GM23338 (cell line): ENCODE results near the gene MUC5B. TPM values are rescaled to one million over a fixed set of nuclear protein-coding genes. Genes with fewer than 3 reads are reported as not detected.
"Not testable (repeated sequence)": the region's sequence is repeated elsewhere in the genome, so short reads cannot be mapped to it uniquely, and the experiment has no call there.

ENCODE experiments used
- ATAC-seq: fragments of 200-7000 bp; cut with Tn5 transposase; 3 replicates; pipeline ENCODE4 v1.9.1; 2020
- DNase-seq: peaks from one replicate; pipeline ENCODE4 v3.0.0-alpha.2; 2015; ENCODE audit warnings: low spot score
- H2AFZ ChIP-seq: fragments of 200-600 bp; sonication (generic); 2 replicates; pipeline ENCODE4 v1.8.0; 2016; ENCODE audit warnings: antibody characterized with exemption, mild to moderate bottlenecking, moderate library complexity
- H3F3A ChIP-seq: fragments of 200-600 bp; sonication (generic); replicated peaks from 2 replicates; pipeline ENCODE4 v1.8.0; 2017; ENCODE audit warnings: antibody characterized with exemption, mixed run types, low read depth
- H3K27ac ChIP-seq: fragments of 200-600 bp; sonication (generic); 2 replicates; pipeline ENCODE4 v1.6.1; 2016; ENCODE audit warnings: low read depth
- H3K27me3 ChIP-seq: fragments of 200-600 bp; sonication (generic); 2 replicates; pipeline ENCODE4 v1.8.0; 2016; ENCODE audit warnings: mild to moderate bottlenecking, mixed run types, moderate library complexity; ENCODE audit not compliant: insufficient read depth
- H3K36me3 ChIP-seq: fragments of 200-600 bp; sonication (generic); 2 replicates; pipeline ENCODE4 v1.8.0; 2016; ENCODE audit warnings: mild to moderate bottlenecking; ENCODE audit not compliant: insufficient read depth
- H3K4me1 ChIP-seq: fragments of 200-600 bp; sonication (generic); 2 replicates; pipeline ENCODE4 v1.8.0; 2016; ENCODE audit warnings: mild to moderate bottlenecking, moderate library complexity; ENCODE audit not compliant: insufficient read depth
- H3K4me2 ChIP-seq: fragments of 200-600 bp; sonication (generic); 2 replicates; pipeline ENCODE4 v1.7.1; 2017; ENCODE audit warnings: mixed run types
- H3K4me3 ChIP-seq: fragments of 200-600 bp; sonication (generic); 2 replicates; pipeline ENCODE4 v1.6.1; 2016; ENCODE audit warnings: mixed run types
- H3K79me2 ChIP-seq: fragments of 200-600 bp; sonication (generic); replicated peaks from 2 replicates; pipeline ENCODE4 v1.8.0; 2017; ENCODE audit warnings: mild to moderate bottlenecking; ENCODE audit not compliant: insufficient read depth
- H3K9me2 ChIP-seq: fragments of 200-600 bp; sonication (generic); 2 replicates; pipeline ENCODE4 v1.8.0; 2017; ENCODE audit not compliant: insufficient read depth
- H4K20me1 ChIP-seq: fragments of 200-600 bp; sonication (generic); replicated peaks from 2 replicates; pipeline ENCODE4 v1.8.0; 2017; ENCODE audit warnings: mild to moderate bottlenecking; ENCODE audit not compliant: insufficient read depth
- H3K27ac Mint-ChIP-seq: 2 replicates; pipeline ENCODE4 v1.8.0; 2020; ENCODE audit warnings: inconsistent platforms, mild to moderate bottlenecking, moderate library complexity, mixed read lengths
- H3K27me3 Mint-ChIP-seq: 3 replicates; pipeline ENCODE4 v1.8.0; 2022; ENCODE audit warnings: low read depth, mild to moderate bottlenecking, moderate library complexity, mixed read lengths, inconsistent platforms; ENCODE audit not compliant: insufficient read depth, poor library complexity
- H3K36me3 Mint-ChIP-seq: 3 replicates; pipeline ENCODE4 v1.8.0; 2021; ENCODE audit warnings: low read depth, mild to moderate bottlenecking, inconsistent platforms, moderate library complexity, mixed read lengths
- H3K4me1 Mint-ChIP-seq: 3 replicates; pipeline ENCODE4 v1.8.0; 2020; ENCODE audit warnings: mild to moderate bottlenecking, inconsistent platforms, mixed read lengths
- H3K4me3 Mint-ChIP-seq: 3 replicates; pipeline ENCODE4 v1.8.0; 2021; ENCODE audit warnings: moderate library complexity, mild to moderate bottlenecking, inconsistent platforms, mixed read lengths
- H3K9me3 Mint-ChIP-seq: 3 replicates; pipeline ENCODE4 v1.8.0; 2020; ENCODE audit warnings: moderate library complexity, mild to moderate bottlenecking, inconsistent platforms, mixed read lengths
- polyA plus RNA-seq: library from polyadenylated mRNA; unstranded; fragments of >200 nt; fragmentation: Nextera tagmentation; extraction: Ambion mirVana; gene quantifications from 2 replicates; pipeline ENCODE4 v1.2.1, GENCODE V29; 2016
- total RNA-seq: library from RNA; depleted of rRNA; stranded (reverse); fragments of >200 nt; shearing (Covaris generic); gene quantifications from 2 replicates; pipeline ENCODE4 v1.2.3, GENCODE V29; 2014

MUC5B gene
- total and polyA plus RNA-seq, 2 experiments from 2014 or later = 0.18 to 0.90 TPM

DNA sequence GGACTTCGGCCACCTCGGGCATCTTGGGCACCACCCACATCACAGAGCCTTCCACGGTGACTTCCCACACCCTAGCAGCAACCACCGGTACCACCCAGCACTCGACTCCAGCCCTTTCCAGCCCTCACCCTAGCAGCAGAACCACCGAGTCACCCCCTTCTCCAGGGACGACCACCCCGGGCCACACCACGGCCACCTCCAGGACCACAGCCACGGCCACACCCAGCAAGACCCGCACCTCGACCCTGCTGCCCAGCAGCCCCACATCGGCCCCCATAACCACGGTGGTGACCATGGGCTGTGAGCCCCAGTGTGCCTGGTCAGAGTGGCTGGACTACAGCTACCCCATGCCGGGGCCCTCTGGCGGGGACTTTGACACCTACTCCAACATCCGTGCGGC, 20.7 kb downstream of the MUC5B start:
- not testable (repeated sequence) for H3K4me3 Mint-ChIP-seq, H3K27ac Mint-ChIP-seq, H3K27me3 ChIP-seq, H3K4me1 ChIP-seq, ATAC-seq, H4K20me1 ChIP-seq, H3K9me2 ChIP-seq, H3K4me3 ChIP-seq, H3K36me3 ChIP-seq, H3F3A ChIP-seq, DNase-seq, H3K79me2 ChIP-seq, H2AFZ ChIP-seq, H3K4me1 Mint-ChIP-seq, H3K4me2 ChIP-seq, H3K27ac ChIP-seq
- peaks cover 14% of the 10 kb centered on the region for H3K27me3 Mint-ChIP-seq
- H3K9me3 Mint-ChIP-seq = peaks cover 52% of the 10 kb centered on the region
- H3K36me3 Mint-ChIP-seq = peaks cover 32% of the 10 kb centered on the region

DNA sequence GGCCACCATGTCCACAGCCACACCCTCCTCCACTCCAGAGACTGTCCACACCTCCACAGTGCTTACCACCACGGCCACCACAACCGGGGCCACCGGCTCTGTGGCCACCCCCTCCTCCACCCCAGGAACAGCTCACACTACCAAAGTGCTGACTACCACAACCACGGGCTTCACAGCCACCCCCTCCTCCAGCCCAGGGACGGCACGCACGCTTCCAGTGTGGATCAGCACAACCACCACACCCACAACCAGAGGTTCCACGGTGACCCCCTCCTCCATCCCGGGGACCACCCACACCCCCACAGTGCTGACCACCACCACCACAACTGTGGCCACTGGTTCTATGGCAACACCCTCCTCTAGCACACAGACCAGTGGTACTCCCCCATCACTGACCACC, 21.7 kb downstream of the MUC5B start:
- peaks cover 57% of the 10 kb centered on the region for H3K9me3 Mint-ChIP-seq
- H3K27me3 ChIP-seq, H3K36me3 ChIP-seq, H4K20me1 ChIP-seq, DNase-seq, H3K4me3 Mint-ChIP-seq, ATAC-seq, H3K9me2 ChIP-seq, H3F3A ChIP-seq, H3K4me2 ChIP-seq, H3K4me1 Mint-ChIP-seq, H3K4me3 ChIP-seq, H3K27ac Mint-ChIP-seq, H3K79me2 ChIP-seq, H3K4me1 ChIP-seq, H3K27ac ChIP-seq, H2AFZ ChIP-seq: not testable (repeated sequence)
- peaks cover 33% of the 10 kb centered on the region for H3K36me3 Mint-ChIP-seq
- H3K27me3 Mint-ChIP-seq = peaks cover 14% of the 10 kb centered on the region

DNA sequence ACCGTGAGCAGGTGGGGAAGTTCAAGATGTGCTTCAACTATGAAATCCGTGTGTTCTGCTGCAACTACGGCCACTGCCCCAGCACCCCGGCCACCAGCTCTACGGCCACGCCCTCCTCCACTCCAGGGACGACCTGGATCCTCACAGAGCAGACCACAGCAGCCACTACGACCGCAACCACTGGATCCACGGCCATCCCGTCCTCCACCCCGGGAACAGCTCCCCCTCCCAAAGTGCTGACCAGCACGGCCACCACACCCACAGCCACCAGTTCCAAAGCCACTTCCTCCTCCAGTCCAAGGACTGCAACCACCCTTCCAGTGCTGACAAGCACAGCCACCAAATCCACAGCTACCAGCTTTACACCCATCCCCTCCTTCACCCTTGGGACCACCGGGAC, 22.9 kb downstream of the MUC5B start:
- ATAC-seq, DNase-seq: not testable (repeated sequence)
- peaks cover 69% of the 10 kb centered on the region for H3K9me3 Mint-ChIP-seq

DNA sequence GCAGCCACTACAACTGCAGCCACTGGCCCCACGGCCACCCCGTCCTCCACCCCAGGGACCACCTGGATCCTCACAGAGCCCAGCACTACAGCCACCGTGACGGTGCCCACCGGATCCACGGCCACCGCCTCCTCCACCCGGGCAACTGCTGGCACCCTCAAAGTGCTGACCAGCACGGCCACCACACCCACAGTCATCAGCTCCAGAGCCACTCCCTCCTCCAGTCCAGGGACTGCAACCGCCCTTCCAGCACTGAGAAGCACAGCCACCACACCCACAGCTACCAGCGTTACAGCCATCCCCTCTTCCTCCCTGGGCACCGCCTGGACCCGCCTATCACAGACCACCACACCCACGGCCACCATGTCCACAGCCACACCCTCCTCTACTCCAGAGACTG, 23.4 kb downstream of the MUC5B start:
- H3K27me3 ChIP-seq, H3K27ac Mint-ChIP-seq, H3K4me2 ChIP-seq, H3K4me1 Mint-ChIP-seq, H3K36me3 ChIP-seq, ATAC-seq, DNase-seq, H3K4me3 ChIP-seq, H3K79me2 ChIP-seq, H3K27ac ChIP-seq, H3K9me2 ChIP-seq, H3K4me1 ChIP-seq, H2AFZ ChIP-seq, H3K4me3 Mint-ChIP-seq, H3F3A ChIP-seq, H4K20me1 ChIP-seq: not testable (repeated sequence)
- Mint-ChIP-seq H3K9me3 (peaks cover 73% of the 10 kb centered on the region), H3K27me3 (peaks cover 17% of the 10 kb centered on the region), H3K36me3 (peaks cover 44% of the 10 kb centered on the region)

More for the DNA sequence above, 22.9 kb downstream of the MUC5B start:
- not testable (repeated sequence) for H3K27ac ChIP-seq, H3K27ac Mint-ChIP-seq, H3F3A ChIP-seq, H2AFZ ChIP-seq, H3K79me2 ChIP-seq, H3K4me3 ChIP-seq, H4K20me1 ChIP-seq, H3K4me3 Mint-ChIP-seq, H3K4me2 ChIP-seq, H3K27me3 ChIP-seq, H3K4me1 ChIP-seq, H3K4me1 Mint-ChIP-seq, H3K36me3 ChIP-seq, H3K9me2 ChIP-seq
- H3K36me3 Mint-ChIP-seq = peaks cover 38% of the 10 kb centered on the region
- peaks cover 14% of the 10 kb centered on the region for H3K27me3 Mint-ChIP-seq

DNA sequence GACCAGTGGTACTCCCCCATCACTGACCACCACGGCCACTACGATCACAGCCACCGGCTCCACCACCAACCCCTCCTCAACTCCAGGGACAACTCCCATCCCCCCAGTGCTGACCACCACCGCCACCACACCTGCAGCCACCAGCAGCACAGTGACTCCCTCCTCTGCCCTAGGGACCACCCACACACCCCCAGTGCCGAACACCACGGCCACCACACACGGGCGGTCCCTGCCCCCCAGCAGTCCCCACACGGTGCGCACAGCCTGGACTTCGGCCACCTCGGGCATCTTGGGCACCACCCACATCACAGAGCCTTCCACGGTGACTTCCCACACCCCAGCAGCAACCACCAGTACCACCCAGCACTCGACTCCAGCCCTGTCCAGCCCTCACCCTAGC, 24.2 kb downstream of the MUC5B start:
- H3K9me2 ChIP-seq, H3K4me1 ChIP-seq, H3K4me1 Mint-ChIP-seq, H3K4me3 Mint-ChIP-seq, H3K36me3 ChIP-seq, H3F3A ChIP-seq, H3K4me3 ChIP-seq, H4K20me1 ChIP-seq, H3K79me2 ChIP-seq, H3K27me3 ChIP-seq, H3K27ac Mint-ChIP-seq, DNase-seq, H3K27ac ChIP-seq, ATAC-seq, H2AFZ ChIP-seq, H3K4me2 ChIP-seq: not testable (repeated sequence)
- Mint-ChIP-seq H3K36me3 (peaks cover 46% of the 10 kb centered on the region), H3K9me3 (peaks cover 73% of the 10 kb centered on the region), H3K27me3 (peaks cover 16% of the 10 kb centered on the region)

DNA sequence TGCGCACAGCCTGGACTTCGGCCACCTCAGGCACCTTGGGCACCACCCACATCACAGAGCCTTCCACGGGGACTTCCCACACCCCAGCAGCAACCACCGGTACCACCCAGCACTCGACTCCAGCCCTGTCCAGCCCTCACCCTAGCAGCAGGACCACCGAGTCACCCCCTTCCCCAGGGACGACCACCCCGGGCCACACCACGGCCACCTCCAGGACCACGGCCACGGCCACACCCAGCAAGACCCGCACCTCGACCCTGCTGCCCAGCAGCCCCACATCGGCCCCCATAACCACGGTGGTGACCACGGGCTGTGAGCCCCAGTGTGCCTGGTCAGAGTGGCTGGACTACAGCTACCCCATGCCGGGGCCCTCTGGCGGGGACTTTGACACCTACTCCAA, 26.1 kb downstream of the MUC5B start:
- not testable (repeated sequence) for H4K20me1 ChIP-seq, H2AFZ ChIP-seq, H3K4me2 ChIP-seq, H3F3A ChIP-seq, ATAC-seq, H3K4me3 Mint-ChIP-seq, H3K4me3 ChIP-seq, DNase-seq, H3K36me3 ChIP-seq, H3K27ac Mint-ChIP-seq, H3K79me2 ChIP-seq, H3K27ac ChIP-seq, H3K4me1 ChIP-seq, H3K4me1 Mint-ChIP-seq, H3K27me3 ChIP-seq, H3K9me2 ChIP-seq
- Mint-ChIP-seq H3K9me3 (peaks cover 70% of the 10 kb centered on the region), H3K36me3 (peaks cover 42% of the 10 kb centered on the region), H3K27me3 (peaks cover 20% of the 10 kb centered on the region)

DNA sequence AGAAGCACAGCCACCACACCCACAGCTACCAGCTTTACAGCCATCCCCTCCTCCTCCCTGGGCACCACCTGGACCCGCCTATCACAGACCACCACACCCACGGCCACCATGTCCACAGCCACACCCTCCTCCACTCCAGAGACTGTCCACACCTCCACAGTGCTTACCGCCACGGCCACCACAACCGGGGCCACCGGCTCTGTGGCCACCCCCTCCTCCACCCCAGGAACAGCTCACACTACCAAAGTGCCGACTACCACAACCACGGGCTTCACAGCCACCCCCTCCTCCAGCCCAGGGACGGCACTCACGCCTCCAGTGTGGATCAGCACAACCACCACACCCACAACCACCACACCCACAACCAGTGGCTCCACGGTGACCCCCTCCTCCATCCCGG, 27.5 kb downstream of the MUC5B start:
- not testable (repeated sequence) for ATAC-seq, H3K4me1 ChIP-seq, H3K79me2 ChIP-seq, H3K9me2 ChIP-seq, H3K36me3 ChIP-seq, H3K27me3 ChIP-seq, DNase-seq, H3K4me1 Mint-ChIP-seq, H3K27ac Mint-ChIP-seq, H3K4me2 ChIP-seq, H3K4me3 Mint-ChIP-seq, H3F3A ChIP-seq, H2AFZ ChIP-seq, H3K4me3 ChIP-seq, H3K27ac ChIP-seq, H4K20me1 ChIP-seq
- H3K9me3 Mint-ChIP-seq = peaks cover 67% of the 10 kb centered on the region
- peaks cover 42% of the 10 kb centered on the region for H3K36me3 Mint-ChIP-seq
- peaks cover 22% of the 10 kb centered on the region for H3K27me3 Mint-ChIP-seq
